Measurements from ENCODE around the gene ADAD2.
"Not testable (repeated sequence)": the region's sequence is repeated elsewhere in the genome, so short reads cannot be mapped to it uniquely, and the experiment has no call there.

Gene ADAD2

DNA sequence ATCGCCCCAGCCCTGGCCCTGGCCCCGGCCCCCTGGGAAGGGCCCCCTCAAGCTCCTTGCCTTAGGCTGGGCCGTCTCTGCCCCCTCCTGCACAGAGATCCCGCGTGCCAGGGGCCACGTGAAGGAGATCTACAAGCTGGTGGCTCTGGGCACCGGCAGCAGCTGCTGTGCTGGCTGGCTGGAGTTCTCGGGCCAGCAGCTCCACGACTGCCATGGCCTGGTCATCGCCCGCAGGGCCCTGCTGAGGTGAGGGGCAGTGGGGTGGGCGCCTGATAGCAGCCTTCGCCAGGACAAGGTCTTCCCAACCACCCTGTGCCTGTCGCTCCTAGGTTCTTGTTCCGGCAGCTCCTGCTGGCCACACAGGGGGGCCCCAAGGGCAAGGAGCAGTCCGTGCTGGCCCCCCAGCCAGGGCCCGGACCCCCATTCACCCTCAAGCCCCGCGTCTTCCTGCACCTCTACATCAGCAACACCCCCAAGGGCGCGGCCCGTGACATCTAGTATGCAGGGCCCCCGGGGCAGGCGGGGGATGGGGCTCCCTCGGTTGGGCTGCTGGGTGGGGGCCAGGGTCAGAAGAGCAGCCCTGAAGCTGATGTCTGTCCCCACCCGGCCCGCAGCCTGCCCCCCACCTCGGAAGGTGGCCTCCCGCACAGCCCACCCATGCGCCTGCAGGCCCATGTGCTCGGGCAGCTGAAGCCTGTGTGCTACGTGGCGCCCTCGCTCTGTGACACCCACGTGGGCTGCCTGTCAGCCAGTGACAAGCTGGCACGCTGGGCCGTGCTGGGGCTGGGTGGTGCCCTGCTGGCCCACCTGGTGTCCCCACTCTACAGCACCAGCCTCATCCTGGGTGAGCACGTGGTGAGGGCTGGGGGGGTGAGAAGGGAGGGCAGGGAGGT, 4.5 kb downstream of the ADAD2 start:
- H3K36me3 ChIP-seq (ENCODE audit: control insufficient read depth, insufficient read depth, low read length) = no peaks in the 10 kb centered on the region
- H3K9me3 ChIP-seq (ENCODE audit: control insufficient read depth, low read length) = no peaks in the 10 kb centered on the region
- no peak overlapping the region for H3K27ac ChIP-seq (ENCODE audit: insufficient read depth, low read depth, low read length, poor library complexity, severe bottlenecking)
- no peak overlapping the region for H3K4me3 ChIP-seq (ENCODE audit: insufficient read depth, low read depth, low read length)
- no peaks in the 10 kb centered on the region for H3K27me3 ChIP-seq (ENCODE audit: control insufficient read depth, insufficient read depth, low read length, poor library complexity, severe bottlenecking)
- 90 to 91% methylated on average over 38 of the region's 38 CpGs for WGBS, 2 experiments
- H3K4me1 ChIP-seq (ENCODE audit: control insufficient read depth, insufficient read depth, low read length) = no peaks in the 10 kb centered on the region

DNA sequence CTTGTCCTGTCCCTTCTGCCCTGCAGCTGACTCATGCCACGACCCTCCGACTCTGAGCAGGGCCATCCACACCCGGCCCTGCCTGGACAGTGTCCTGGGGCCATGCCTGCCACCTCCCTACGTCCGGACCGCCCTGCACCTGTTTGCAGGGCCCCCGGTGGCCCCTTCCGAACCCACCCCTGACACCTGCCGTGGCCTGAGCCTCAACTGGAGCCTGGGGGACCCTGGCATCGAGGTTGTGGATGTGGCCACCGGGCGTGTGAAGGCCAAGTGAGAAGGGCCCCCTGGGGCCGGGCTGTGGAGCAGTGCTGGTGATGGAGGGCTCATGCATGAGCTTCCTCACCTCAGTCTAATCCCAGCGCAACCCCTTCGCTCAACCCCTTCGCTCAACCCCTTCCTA, 5.1 kb downstream of the ADAD2 start:
- no peaks in the 10 kb centered on the region for H3K4me1 ChIP-seq (ENCODE audit: control insufficient read depth, insufficient read depth, low read length)
- no peak overlapping the region for H3K27ac ChIP-seq (ENCODE audit: insufficient read depth, low read depth, low read length, poor library complexity, severe bottlenecking)
- H3K36me3 ChIP-seq (ENCODE audit: control insufficient read depth, insufficient read depth, low read length) = no peaks in the 10 kb centered on the region
- H3K9me3 ChIP-seq (ENCODE audit: control insufficient read depth, low read length) = no peaks in the 10 kb centered on the region
- H3K4me3 ChIP-seq (ENCODE audit: insufficient read depth, low read depth, low read length) = no peak overlapping the region
- 93 to 94% methylated on average over 16 of the region's 16 CpGs for WGBS, 2 experiments
- H3K27me3 ChIP-seq (ENCODE audit: control insufficient read depth, insufficient read depth, low read length, poor library complexity, severe bottlenecking) = no peaks in the 10 kb centered on the region

DNA sequence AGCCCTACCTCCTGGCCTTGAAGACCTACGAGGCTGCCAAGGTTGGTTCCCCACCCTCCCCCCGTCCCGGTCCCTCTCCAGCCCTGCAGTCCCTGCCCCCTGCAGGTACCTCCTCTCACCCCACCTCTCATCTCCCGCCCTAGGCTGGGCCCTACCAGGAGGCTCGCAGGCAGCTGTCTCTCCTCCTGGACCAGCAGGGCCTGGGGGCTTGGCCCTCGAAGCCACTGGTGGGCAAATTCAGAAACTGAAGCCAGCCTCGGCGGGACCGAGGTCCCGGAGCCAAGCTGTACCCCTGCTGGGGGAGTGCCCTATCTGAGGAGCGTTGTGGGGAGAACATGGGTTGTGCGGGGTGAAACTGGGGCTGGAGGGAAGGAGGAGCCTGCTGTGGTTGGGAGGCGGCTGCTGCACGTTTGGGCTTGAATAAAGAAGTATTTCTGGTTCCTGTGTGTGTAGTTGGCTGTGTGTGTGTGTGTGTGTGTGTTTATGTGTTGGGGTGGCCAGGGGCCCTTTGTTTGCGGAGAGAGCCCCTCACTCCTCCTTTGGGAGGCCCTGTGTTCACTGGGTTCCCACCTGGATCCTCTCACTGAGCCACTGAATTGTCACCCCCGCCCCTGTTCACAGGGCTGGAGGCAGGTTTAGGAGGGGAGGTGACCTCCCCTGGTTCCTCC, 5.9 kb downstream of the ADAD2 start:
- no peaks in the 10 kb centered on the region for H3K27me3 ChIP-seq (ENCODE audit: control insufficient read depth, insufficient read depth, low read length, poor library complexity, severe bottlenecking)
- no peaks in the 10 kb centered on the region for H3K9me3 ChIP-seq (ENCODE audit: control insufficient read depth, low read length)
- H3K36me3 ChIP-seq (ENCODE audit: control insufficient read depth, insufficient read depth, low read length) = no peaks in the 10 kb centered on the region
- no peaks in the 10 kb centered on the region for H3K4me1 ChIP-seq (ENCODE audit: control insufficient read depth, insufficient read depth, low read length)
- WGBS, 2 experiments = 77 to 79% methylated on average over 16 of the region's 16 CpGs
- H3K4me3 ChIP-seq (ENCODE audit: insufficient read depth, low read depth, low read length) = no peak overlapping the region
- no peak overlapping the region for H3K27ac ChIP-seq (ENCODE audit: insufficient read depth, low read depth, low read length, poor library complexity, severe bottlenecking)

GRCh38 chr16:84197466-84198128, 6.6 kb downstream of the ADAD2 start:
- H3K27me3 ChIP-seq (ENCODE audit: control insufficient read depth, insufficient read depth, low read length, poor library complexity, severe bottlenecking) = no peaks in the 10 kb centered on the region
- no peaks in the 10 kb centered on the region for H3K36me3 ChIP-seq (ENCODE audit: control insufficient read depth, insufficient read depth, low read length)
- WGBS, 2 experiments = 96 to 97% methylated on average over 14 of the region's 14 CpGs
- no peaks in the 10 kb centered on the region for H3K4me1 ChIP-seq (ENCODE audit: control insufficient read depth, insufficient read depth, low read length)
- no peaks in the 10 kb centered on the region for H3K9me3 ChIP-seq (ENCODE audit: control insufficient read depth, low read length)
- H3K27ac ChIP-seq (ENCODE audit: insufficient read depth, low read depth, low read length, poor library complexity, severe bottlenecking) = no peak overlapping the region
- no peak overlapping the region for H3K4me3 ChIP-seq (ENCODE audit: insufficient read depth, low read depth, low read length)

DNA sequence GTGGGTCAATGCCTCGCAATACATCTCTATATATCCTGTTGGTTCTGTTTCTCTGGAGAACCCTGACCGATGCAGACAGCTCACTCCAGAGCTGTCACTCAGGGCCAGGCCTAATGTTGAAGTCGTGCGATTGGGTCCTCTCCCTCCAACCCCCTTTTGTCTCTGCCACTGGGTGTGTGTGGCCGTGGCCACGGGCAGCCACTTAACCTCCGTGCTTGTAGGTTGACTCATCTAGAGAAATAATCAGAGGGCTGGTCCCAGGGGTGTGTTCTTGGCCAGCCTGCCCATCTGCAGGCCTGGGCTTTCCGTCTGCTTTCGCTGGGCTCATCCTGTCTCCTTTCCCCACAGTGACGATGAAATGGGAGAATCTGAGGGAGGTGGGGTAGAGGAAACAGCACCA, 7.4 kb downstream of the ADAD2 start:
- Histone ChIP-seq H3K27me3 (ENCODE audit: control insufficient read depth, insufficient read depth, low read length, poor library complexity, severe bottlenecking) (no peaks in the 10 kb centered on the region), H3K27ac (ENCODE audit: insufficient read depth, low read depth, low read length, poor library complexity, severe bottlenecking) (no peak overlapping the region), H3K36me3 (ENCODE audit: control insufficient read depth, insufficient read depth, low read length) (no peaks in the 10 kb centered on the region), H3K4me3 (ENCODE audit: insufficient read depth, low read depth, low read length) (no peak overlapping the region), H3K4me1 (ENCODE audit: control insufficient read depth, insufficient read depth, low read length) (no peaks in the 10 kb centered on the region), H3K9me3 (ENCODE audit: control insufficient read depth, low read length) (no peaks in the 10 kb centered on the region)
- WGBS, 2 experiments = 88 to 91% methylated on average over 10 of the region's 10 CpGs

DNA sequence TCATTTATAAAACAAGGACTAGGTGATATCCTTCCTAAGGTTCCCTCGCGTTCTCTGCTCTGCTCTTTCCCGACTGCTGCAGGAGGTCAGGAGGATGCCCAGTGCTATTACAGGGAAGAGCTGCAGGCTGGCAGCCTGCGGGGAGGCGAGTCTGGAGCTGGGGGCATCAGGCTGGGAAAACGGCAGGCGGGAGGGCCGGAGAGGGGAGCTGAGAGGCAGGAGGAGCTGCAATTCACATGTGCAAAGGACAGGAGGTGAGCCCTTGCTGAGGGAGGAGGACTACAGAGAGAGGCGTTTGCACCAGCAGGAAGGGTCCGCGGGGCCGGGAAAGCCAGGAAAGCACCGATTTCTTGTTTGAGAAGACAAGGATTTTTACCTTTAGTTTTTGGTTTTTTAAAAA, 8.1 kb downstream of the ADAD2 start:
- Histone ChIP-seq H3K36me3 (ENCODE audit: control insufficient read depth, insufficient read depth, low read length) (no peaks in the 10 kb centered on the region), H3K27ac (ENCODE audit: insufficient read depth, low read depth, low read length, poor library complexity, severe bottlenecking) (no peak overlapping the region), H3K27me3 (ENCODE audit: control insufficient read depth, insufficient read depth, low read length, poor library complexity, severe bottlenecking) (no peaks in the 10 kb centered on the region), H3K4me1 (ENCODE audit: control insufficient read depth, insufficient read depth, low read length) (no peaks in the 10 kb centered on the region), H3K9me3 (ENCODE audit: control insufficient read depth, low read length) (no peaks in the 10 kb centered on the region), H3K4me3 (ENCODE audit: insufficient read depth, low read depth, low read length) (no peak overlapping the region)
- WGBS, 2 experiments = 50 to 57% methylated on average over 13 of the region's 13 CpGs

DNA sequence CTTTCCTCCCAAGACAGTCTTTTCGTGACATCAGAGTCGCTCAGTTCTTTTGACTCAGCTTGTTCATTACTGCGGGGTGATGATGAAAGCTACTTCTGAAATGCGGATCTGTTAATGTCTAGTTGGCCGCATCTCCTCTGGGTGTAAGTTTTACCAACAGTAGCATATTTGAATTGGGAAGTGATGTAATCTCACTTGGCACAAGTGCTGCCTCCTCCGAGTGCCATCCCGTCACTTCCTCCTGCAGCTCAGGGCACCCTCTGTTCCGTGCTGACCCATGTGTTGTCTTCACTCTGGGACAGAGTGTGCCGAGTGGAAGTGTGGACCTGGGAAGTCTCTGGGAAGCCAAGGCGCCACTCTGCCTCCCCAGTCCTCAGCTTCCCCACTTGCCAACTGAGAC, 8.9 kb downstream of the ADAD2 start:
- Histone ChIP-seq H3K4me1 (ENCODE audit: control insufficient read depth, insufficient read depth, low read length) (no peaks in the 10 kb centered on the region), H3K9me3 (ENCODE audit: control insufficient read depth, low read length) (no peaks in the 10 kb centered on the region), H3K36me3 (ENCODE audit: control insufficient read depth, insufficient read depth, low read length) (no peaks in the 10 kb centered on the region), H3K4me3 (ENCODE audit: insufficient read depth, low read depth, low read length) (no peak overlapping the region), H3K27me3 (ENCODE audit: control insufficient read depth, insufficient read depth, low read length, poor library complexity, severe bottlenecking) (no peaks in the 10 kb centered on the region), H3K27ac (ENCODE audit: insufficient read depth, low read depth, low read length, poor library complexity, severe bottlenecking) (no peak overlapping the region)
- WGBS, 2 experiments = 94% methylated on average over 10 of the region's 10 CpGs

- H3K4me3 ChIP-seq (ENCODE audit: insufficient read depth, low read depth, low read length); H3K9me3 ChIP-seq (ENCODE audit: control insufficient read depth, low read length); H3K36me3 ChIP-seq (ENCODE audit: control insufficient read depth, insufficient read depth, low read length); H3K27me3 ChIP-seq (ENCODE audit: control insufficient read depth, insufficient read depth, low read length, poor library complexity, severe bottlenecking); H3K27ac ChIP-seq (ENCODE audit: insufficient read depth, low read depth, low read length, poor library complexity, severe bottlenecking); H3K4me1 ChIP-seq (ENCODE audit: control insufficient read depth, insufficient read depth, low read length): not testable (repeated sequence)
- 92 to 93% methylated on average over 26 of the region's 26 CpGs for WGBS, 2 experiments
These were observed 13.6 kb downstream of the ADAD2 start for GRCh38 chr16:84204551-84204950.

- not testable (repeated sequence) for H3K4me1 ChIP-seq (ENCODE audit: control insufficient read depth, insufficient read depth, low read length); H3K4me3 ChIP-seq (ENCODE audit: insufficient read depth, low read depth, low read length); H3K27ac ChIP-seq (ENCODE audit: insufficient read depth, low read depth, low read length, poor library complexity, severe bottlenecking); H3K36me3 ChIP-seq (ENCODE audit: control insufficient read depth, insufficient read depth, low read length); H3K9me3 ChIP-seq (ENCODE audit: control insufficient read depth, low read length); H3K27me3 ChIP-seq (ENCODE audit: control insufficient read depth, insufficient read depth, low read length, poor library complexity, severe bottlenecking)
- WGBS, 2 experiments = 95% methylated on average over 6 of the region's 6 CpGs
These were observed 14.2 kb downstream of the ADAD2 start for GRCh38 chr16:84205123-84205522.

DNA sequence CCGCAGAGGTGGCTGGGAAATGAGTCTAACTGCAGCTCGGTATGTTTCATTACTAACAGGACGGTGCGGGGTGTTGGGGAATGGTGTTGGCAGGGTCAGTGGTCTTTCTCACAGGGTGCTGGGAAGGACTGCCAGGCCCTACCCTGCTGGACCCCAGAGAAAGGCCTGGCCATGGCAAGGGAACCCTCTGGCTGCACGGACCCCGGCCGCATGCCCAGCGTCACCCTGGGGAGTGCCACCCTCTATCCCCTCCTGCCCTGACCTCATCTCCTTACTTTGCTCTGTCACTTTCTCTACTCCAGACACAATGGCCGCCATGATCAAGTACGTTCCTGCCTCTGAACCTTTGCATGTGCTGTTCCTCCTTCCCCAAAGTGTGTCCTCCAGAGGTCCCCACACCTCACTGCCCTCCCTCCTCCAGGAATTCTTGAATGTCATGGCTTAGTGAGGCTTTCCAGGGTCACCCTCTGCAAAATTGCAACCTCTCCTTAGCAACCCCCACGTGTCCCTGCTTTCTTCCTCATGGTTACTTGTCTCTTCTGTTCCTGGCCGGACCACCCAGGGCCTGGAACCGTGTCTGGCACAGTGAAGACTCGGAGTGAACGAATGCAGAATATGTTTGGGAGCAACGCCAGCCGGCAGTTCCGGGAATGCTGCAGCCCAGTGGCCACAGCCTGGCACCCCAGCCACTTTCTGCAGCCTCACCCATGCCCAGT, 15.2 kb downstream of the ADAD2 start:
- Histone ChIP-seq H3K27me3 (ENCODE audit: control insufficient read depth, insufficient read depth, low read length, poor library complexity, severe bottlenecking) (no peaks in the 10 kb centered on the region), H3K9me3 (ENCODE audit: control insufficient read depth, low read length) (no peaks in the 10 kb centered on the region), H3K4me1 (ENCODE audit: control insufficient read depth, insufficient read depth, low read length) (no peaks in the 10 kb centered on the region), H3K4me3 (ENCODE audit: insufficient read depth, low read depth, low read length) (no peak overlapping the region), H3K36me3 (ENCODE audit: control insufficient read depth, insufficient read depth, low read length) (no peaks in the 10 kb centered on the region), H3K27ac (ENCODE audit: insufficient read depth, low read depth, low read length, poor library complexity, severe bottlenecking) (no peak overlapping the region)
- 94% methylated on average over 18 of the region's 18 CpGs for WGBS, 2 experiments
